Heart right ventricle (tissue), 16 donors: ENCODE measurements around the gene WNT3. TPM values are rescaled to one million over a fixed set of nuclear protein-coding genes. Genes with fewer than 3 reads are reported as not detected.
"Not testable (repeated sequence)": the region's sequence is repeated elsewhere in the genome, so short reads cannot be mapped to it uniquely, and the experiment has no call there.

Experiments used
- ATAC-seq, 8 donors: fragments of 200-7000 bp; cut with Tn5 transposase; one replicate each; pipeline ENCODE4 v1.9.1; 2020; ENCODE audit warnings: mild to moderate bottlenecking in 8 of 8, moderate library complexity in 8 of 8, moderate number of reproducible peaks in 1 of 8
- DNase-seq, 2 donors: peaks; one replicate each; pipeline ENCODE4 v3.0.0-alpha.2; 2020
- H3K27ac ChIP-seq, 10 donors: fragments of 200-600 bp; sonication (generic) in 2 of 10; one replicate each; pipeline versions ENCODE4 v1.5.0 to v1.8.0; 2020 to 2022; ENCODE audit warnings: mild to moderate bottlenecking in 3 of 10
- H3K27me3 ChIP-seq, 7 donors: fragments of 200-600 bp; one replicate each; pipeline ENCODE4 v1.8.0; 2021 to 2022; ENCODE audit warnings: mild to moderate bottlenecking in 2 of 7
- H3K36me3 ChIP-seq, 9 donors: fragments of 200-600 bp; sonication (generic) in 1 of 9; one replicate each; pipeline versions ENCODE4 v1.5.0 to v1.8.0; 2020 to 2022; ENCODE audit warnings: mild to moderate bottlenecking in 2 of 9
- H3K4me1 ChIP-seq, 9 donors: fragments of 200-600 bp; sonication (generic) in 1 of 9; one replicate each; pipeline versions ENCODE4 v1.5.0 to v1.8.0; 2020 to 2022; ENCODE audit warnings: mild to moderate bottlenecking in 4 of 9
- H3K4me3 ChIP-seq, 10 donors: fragments of 200-600 bp; sonication (generic) in 2 of 10; one replicate each; pipeline versions ENCODE4 v1.5.0 to v1.8.0; 2020 to 2022; ENCODE audit warnings: mild to moderate bottlenecking in 7 of 10, moderate library complexity in 2 of 10
- H3K9me3 ChIP-seq, 11 donors: fragments of 200-600 bp in 10 of 11; sonication (generic) in 2 of 11; one replicate each; pipeline versions ENCODE4 v1.5.0 to v1.8.0; 2013 to 2022; ENCODE audit warnings: mild to moderate bottlenecking in 2 of 11, control low read depth in 1 of 11, moderate library complexity in 1 of 11
- CTCF ChIP-seq, 9 donors: fragments of 200-600 bp; sonication (generic) in 2 of 9; IDR thresholded peaks; one replicate each; pipeline versions ENCODE4 v1.5.0 to v1.8.0; 2021 to 2022; ENCODE audit warnings: antibody characterized with exemption in 9 of 9, mild to moderate bottlenecking in 5 of 9, moderate library complexity in 1 of 9
- WGBS, 2 donors: extraction: QIAGEN DNeasy Blood & Tissue Kit; methylation state at CpG; one replicate each; pipeline ENCODE4 v1.1.7; 2013; ENCODE audit warnings: inconsistent platforms in 1 of 2; 5-methylcytosine and 5-hydroxymethylcytosine counted together
- intact Hi-C, 10 donors: fragments of 100-400 bp; cut with DNase I; formaldehyde crosslinking; loops; one replicate each; pipeline versions ENCODE4 v1.11.1 to v1.14.2; 2022
- polyA plus RNA-seq, 2 donors: library from polyadenylated mRNA; stranded (reverse); fragments of 200-250 nt; gene quantifications; one replicate each; pipeline ENCODE4 v1.2.3, GENCODE V29; 2013
- total RNA-seq, 10 donors: library from RNA; stranded (reverse); fragmentation: NEBNext Ultra II Directional in 3 of 10; extraction: Animal tissue kit (Norgen Biotek cat#: 25700) in 3 of 10; gene quantifications; one replicate each; pipeline versions ENCODE4 v1.2.1 to v1.2.4, GENCODE V29; 2021 to 2023
- donor health status: Arrhythmogenic right ventricular cardiomyopathy.
- donor health status: ischemic (EF 13 %, LVEDD 7.1; RV severe dilation, severe dysfunction).
- donor health status: healthy with polysubstance abuse.
- donor health status: DM: no; HTN: yes; CAD: no.
- donor health status: DM: no; HTN: no; CAD: no.
- donor health status: ischemic (EF 25% LVEDD 6.9; RV normal size, moderate dysfunction).
- donor health status: ischemic (EF 25% LVEDD 5.7; RV mildly dilated, moderate dysfunction).
- donor health status: healthy.
- donor health status: DM: yes; HTN: yes; CAD: no.
- donor health status: Ischemic cardiomyopathy.
- donor health status: ischemic (EF 35%, LVEDD 5.7; RV mildly dilated, moderate dysfunction).
- donor health status: nonischemic (EF 11% LVEDD 7.7; RV severe dilation, severe dysfunction).
- donor health status: DM: yes; HTN: yes; CAD: no.
- donor health status: PGD.
- donor health status: ischemic (EF 29% LVEDD 5.4; RV normal size, mild dysfunction).
- donor health status: nonischemic (EF 23%, LVEDD 6.1; RV moderate dilation, normal function).

WNT3 gene
- total and polyA plus RNA-seq, 12 donors: 0.66 to 3.7 (median 1.2) TPM

- H3K4me3 ChIP-seq: no peak overlapping the region
- DNase-seq (no peak), ATAC-seq (no peak)
- peaks cover 0 to 69% (median 64%) of the 10 kb centered on the region in 7 donors for H3K27me3 ChIP-seq
- H3K9me3 ChIP-seq: peaks cover 0 to 5% (median 0%) of the 10 kb centered on the region in 11 donors
- intact Hi-C loops: loop anchor here in 1 of 10 donors (10.0 kb wide), 1 partner anchor 70 kb away; no protein-coding TSS in a partner anchor
- H3K4me1 ChIP-seq: no peaks in the 10 kb centered on the region
- no peaks in the 10 kb centered on the region for H3K36me3 ChIP-seq
- WGBS, 2 donors: 72 to 75% methylated on average over 5 of the region's 5 CpGs
- no peak overlapping the region for H3K27ac ChIP-seq
- no peak for TF ChIP-seq CTCF (IDR thresholded peaks at IDR 0.05)
Observed at GRCh38 chr17:46794318-46794717, 24.2 kb downstream of the WNT3 start.

- intact Hi-C loops: loop anchor here in 1 of 10 donors (10.0 kb wide), 1 partner anchor 69 kb away; no protein-coding TSS in a partner anchor
- Histone ChIP-seq H3K4me3 (no peak overlapping the region), H3K4me1 (no peaks in the 10 kb centered on the region), H3K27ac (no peak overlapping the region), H3K9me3 (peaks cover 0 to 8% (median 0%) of the 10 kb centered on the region in 11 donors), H3K36me3 (no peaks in the 10 kb centered on the region), H3K27me3 (peaks cover 0 to 73% (median 66%) of the 10 kb centered on the region in 7 donors)
- no peak for ATAC-seq
- TF ChIP-seq CTCF (IDR thresholded peaks at IDR 0.05): no peak
- DNase-seq: no peak
- 46 to 50% methylated on average over 5 of the region's 5 CpGs for WGBS, 2 donors
Observed at GRCh38 chr17:46793541-46793940, 25.0 kb downstream of the WNT3 start.

- ATAC-seq, H3K27ac ChIP-seq, DNase-seq, H3K36me3 ChIP-seq, H3K4me3 ChIP-seq, H3K9me3 ChIP-seq, H3K4me1 ChIP-seq: not testable (repeated sequence)
- 93 to 94% methylated on average over 6 of the region's 6 CpGs for WGBS, 2 donors
- intact Hi-C loops: loop anchor here in 1 of 10 donors (10.0 kb wide), 1 partner anchor 68 kb away; no protein-coding TSS in a partner anchor
- peaks cover 0 to 73% (median 66%) of the 10 kb centered on the region in 7 donors for H3K27me3 ChIP-seq
Observed at GRCh38 chr17:46793023-46793422, 25.5 kb downstream of the WNT3 start.

- Histone ChIP-seq H3K27ac (no peak overlapping the region), H3K9me3 (peaks cover 0 to 8% (median 0%) of the 10 kb centered on the region in 11 donors), H3K4me1 (no peaks in the 10 kb centered on the region), H3K27me3 (peaks cover 0 to 73% (median 66%) of the 10 kb centered on the region in 7 donors), H3K4me3 (no peak overlapping the region), H3K36me3 (no peaks in the 10 kb centered on the region)
- 77 to 82% methylated on average over 4 of the region's 4 CpGs for WGBS, 2 donors
- no peak for DNase-seq
- ATAC-seq: no peak
- intact Hi-C loops: loop anchor here in 1 of 10 donors (10.0 kb wide), 1 partner anchor 67 kb away; no protein-coding TSS in a partner anchor
- no peak for TF ChIP-seq CTCF (IDR thresholded peaks at IDR 0.05)
Observed at GRCh38 chr17:46792071-46792470, 26.4 kb downstream of the WNT3 start.

GRCh38 chr17:46791531-46791930 lies 27.0 kb downstream of the WNT3 start:
- Histone ChIP-seq H3K9me3 (peaks cover 0 to 8% (median 0%) of the 10 kb centered on the region in 11 donors), H3K27ac (no peak overlapping the region), H3K4me3 (no peak overlapping the region), H3K4me1 (no peaks in the 10 kb centered on the region), H3K36me3 (no peaks in the 10 kb centered on the region), H3K27me3 (peaks cover 0 to 70% (median 63%) of the 10 kb centered on the region in 7 donors)
- WGBS, 2 donors: 70 to 73% methylated on average over 5 of the region's 5 CpGs
- ATAC-seq: no peak
- no peak for DNase-seq
- TF ChIP-seq CTCF (IDR thresholded peaks at IDR 0.05): no peak
- intact Hi-C loops: loop anchor here in 1 of 10 donors (10.0 kb wide), 1 partner anchor 67 kb away; no protein-coding TSS in a partner anchor
